ENCODE measurements around the gene CELA3B. TPM values are rescaled to one million over a fixed set of nuclear protein-coding genes. Genes with fewer than 3 reads are reported as not detected.
"Not testable (repeated sequence)": the region's sequence is repeated elsewhere in the genome, so short reads cannot be mapped to it uniquely, and the experiment has no call there.

CELA3B gene
- total RNA-seq, 4 donors from 2014 or later: 0.66 to 47.7 (median 2.2) TPM

GRCh38 chr1:21983539-21983938 lies 6.7 kb downstream of the CELA3B start:
- 69 to 71% methylated on average over 4 of the region's 15 CpGs for WGBS, 2 donors
- not testable (repeated sequence) for H3K27me3 ChIP-seq

GRCh38 chr1:21985893-21986292 lies 9.1 kb downstream of the CELA3B start:
- not testable (repeated sequence) for H3K27ac ChIP-seq; H3K36me3 ChIP-seq; DNase-seq (ENCODE audit: low spot score in 2 of 2); H3K27me3 ChIP-seq; H3K4me1 ChIP-seq; H3K9me3 ChIP-seq; H3K4me3 ChIP-seq
- 0 to 50% methylated on average over 1 to 2 of the region's 5 CpGs for WGBS, 2 donors

More at GRCh38 chr1:21983539-21983938, 6.7 kb downstream of the CELA3B start:
- H3K4me1 ChIP-seq; DNase-seq (ENCODE audit: low spot score in 2 of 2); H3K9me3 ChIP-seq; H3K27ac ChIP-seq; H3K36me3 ChIP-seq; H3K4me3 ChIP-seq: not testable (repeated sequence)

- H3K36me3 ChIP-seq; DNase-seq (ENCODE audit: low spot score in 2 of 2); H3K4me1 ChIP-seq; H3K4me3 ChIP-seq; H3K27ac ChIP-seq; H3K27me3 ChIP-seq; H3K9me3 ChIP-seq: not testable (repeated sequence)
- WGBS, 2 donors: 81 to 82% methylated on average over 9 of the region's 12 CpGs
Observed at GRCh38 chr1:21986386-21986785, 9.6 kb downstream of the CELA3B start.

- H3K27ac ChIP-seq; H3K4me1 ChIP-seq; DNase-seq (ENCODE audit: low spot score in 2 of 2); H3K9me3 ChIP-seq; H3K4me3 ChIP-seq; H3K27me3 ChIP-seq; H3K36me3 ChIP-seq: not testable (repeated sequence)
- WGBS, 2 donors: 53 to 68% methylated on average over 3 of the region's 5 CpGs
Observed at GRCh38 chr1:21989672-21990393, 13.0 kb downstream of the CELA3B start.

GRCh38 chr1:21992186-21992585 lies 15.4 kb downstream of the CELA3B start:
- not testable (repeated sequence) for H3K9me3 ChIP-seq; DNase-seq (ENCODE audit: low spot score in 2 of 2); H3K36me3 ChIP-seq; H3K4me3 ChIP-seq; H3K27ac ChIP-seq; H3K27me3 ChIP-seq; H3K4me1 ChIP-seq
- WGBS, 2 donors: 81 to 87% methylated on average over 3 of the region's 3 CpGs

GRCh38 chr1:21994716-21995115 lies 17.9 kb downstream of the CELA3B start:
- WGBS, 2 donors: 91% methylated on average over 8 of the region's 8 CpGs

GRCh38 chr1:21996663-21996970 lies 19.8 kb downstream of the CELA3B start:
- WGBS, 2 donors: 68 to 86% methylated on average over 3 of the region's 3 CpGs
- not testable (repeated sequence) for H3K4me1 ChIP-seq; DNase-seq (ENCODE audit: low spot score in 2 of 2); H3K27ac ChIP-seq; H3K36me3 ChIP-seq; H3K27me3 ChIP-seq; H3K9me3 ChIP-seq; H3K4me3 ChIP-seq

More at GRCh38 chr1:21994716-21995115, 17.9 kb downstream of the CELA3B start:
- not testable (repeated sequence) for H3K27me3 ChIP-seq; H3K4me1 ChIP-seq; H3K27ac ChIP-seq; DNase-seq (ENCODE audit: low spot score in 2 of 2); H3K4me3 ChIP-seq; H3K9me3 ChIP-seq; H3K36me3 ChIP-seq

- 42 to 69% methylated on average over 9 of the region's 9 CpGs for WGBS, 2 donors
- H3K9me3 ChIP-seq: not testable (repeated sequence)
Observed at GRCh38 chr1:21997891-21998623, 21.2 kb downstream of the CELA3B start.

GRCh38 chr1:21998624-21999294 lies 21.9 kb downstream of the CELA3B start:
- WGBS, 2 donors: 64 to 69% methylated on average over 6 of the region's 15 CpGs

More at GRCh38 chr1:21997891-21998623, 21.2 kb downstream of the CELA3B start:
- H3K4me3 ChIP-seq; H3K36me3 ChIP-seq; H3K27me3 ChIP-seq; DNase-seq (ENCODE audit: low spot score in 2 of 2); H3K27ac ChIP-seq; H3K4me1 ChIP-seq: not testable (repeated sequence)

GRCh38 chr1:21999645-22000044 lies 22.8 kb downstream of the CELA3B start:
- not testable (repeated sequence) for H3K27me3 ChIP-seq, H3K9me3 ChIP-seq

More at GRCh38 chr1:21998624-21999294, 21.9 kb downstream of the CELA3B start:
- not testable (repeated sequence) for DNase-seq (ENCODE audit: low spot score in 2 of 2); H3K4me3 ChIP-seq; H3K4me1 ChIP-seq; H3K36me3 ChIP-seq; H3K27me3 ChIP-seq; H3K9me3 ChIP-seq; H3K27ac ChIP-seq

More at GRCh38 chr1:21999645-22000044, 22.8 kb downstream of the CELA3B start:
- H3K4me1 ChIP-seq; H3K36me3 ChIP-seq; H3K27ac ChIP-seq; DNase-seq (ENCODE audit: low spot score in 2 of 2); H3K4me3 ChIP-seq: not testable (repeated sequence)
- WGBS, 2 donors: 47 to 49% methylated on average over 5 of the region's 7 CpGs
